Measurements from ENCODE around the gene RCSD1.

GRCh38 chr1:167737169-167737568 lies 107.1 kb downstream of the RCSD1 start:
- TF ChIP-seq, protein P1, sequence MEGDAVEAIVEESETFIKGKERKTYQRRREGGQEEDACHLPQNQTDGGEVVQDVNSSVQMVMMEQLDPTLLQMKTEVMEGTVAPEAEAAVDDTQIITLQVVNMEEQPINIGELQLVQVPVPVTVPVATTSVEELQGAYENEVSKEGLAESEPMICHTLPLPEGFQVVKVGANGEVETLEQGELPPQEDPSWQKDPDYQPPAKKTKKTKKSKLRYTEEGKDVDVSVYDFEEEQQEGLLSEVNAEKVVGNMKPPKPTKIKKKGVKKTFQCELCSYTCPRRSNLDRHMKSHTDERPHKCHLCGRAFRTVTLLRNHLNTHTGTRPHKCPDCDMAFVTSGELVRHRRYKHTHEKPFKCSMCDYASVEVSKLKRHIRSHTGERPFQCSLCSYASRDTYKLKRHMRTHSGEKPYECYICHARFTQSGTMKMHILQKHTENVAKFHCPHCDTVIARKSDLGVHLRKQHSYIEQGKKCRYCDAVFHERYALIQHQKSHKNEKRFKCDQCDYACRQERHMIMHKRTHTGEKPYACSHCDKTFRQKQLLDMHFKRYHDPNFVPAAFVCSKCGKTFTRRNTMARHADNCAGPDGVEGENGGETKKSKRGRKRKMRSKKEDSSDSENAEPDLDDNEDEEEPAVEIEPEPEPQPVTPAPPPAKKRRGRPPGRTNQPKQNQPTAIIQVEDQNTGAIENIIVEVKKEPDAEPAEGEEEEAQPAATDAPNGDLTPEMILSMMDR (IDR thresholded peaks at IDR 0.05; ENCODE audit: insufficient read depth, low read depth, low read length) = no peak
- TF ChIP-seq EZH2 (IDR thresholded peaks at IDR 0.05; ENCODE audit: insufficient read depth, low read length) = no peak

Measured in astrocyte (in vitro differentiated cells and primary cell).